Measurements from ENCODE around the gene SYNM. TPM values are rescaled to one million over a fixed set of nuclear protein-coding genes. Genes with fewer than 3 reads are reported as not detected.
"Not testable (repeated sequence)": the region's sequence is repeated elsewhere in the genome, so short reads cannot be mapped to it uniquely, and the experiment has no call there.

Gene SYNM
- 10 to 100 TPM; 20.3 to 40.8 TPM for polyA plus RNA-seq

GRCh38 chr15:99104788-99105513, at the start of gene SYNM:
Gene SYNM (plus strand): TSS chr15:99105080. CDS start chr15:99105200, 120 bp downstream.
- H3K27me3 ChIP-seq (ENCODE audit: control insufficient read depth in 1 of 2, insufficient read depth in 2 of 2, low read length in 2 of 2): no peaks in the 10 kb centered on the region
- H3K27ac ChIP-seq (ENCODE audit: low read depth in 2 of 2, low read length in 1 of 2): peak within 1 kb of the TSS; percentile 79 to 88
- peak within 1 kb of the TSS; percentile 41 to 65 for H3K4me3 ChIP-seq (ENCODE audit: low read depth in 1 of 2, low read length in 2 of 2)
- 1 to 2% methylated on average over 81 to 91 of the region's 91 CpGs for WGBS, 2 donors
- H3K36me3 ChIP-seq (ENCODE audit: control insufficient read depth in 2 of 2, insufficient read depth in 2 of 2, low read length in 1 of 2): no peaks in the 10 kb centered on the region
- H3K9me3 ChIP-seq (ENCODE audit: control insufficient read depth in 2 of 2, insufficient read depth in 1 of 2, low read depth in 1 of 2, low read length in 1 of 2): no peaks in the 10 kb centered on the region
- H3K4me1 ChIP-seq (ENCODE audit: control insufficient read depth in 2 of 2, insufficient read depth in 2 of 2, low read length in 1 of 2): peaks cover 0 to 10% of the 10 kb centered on the region in 2 donors

GRCh38 chr15:99055555-99056134, 49.2 kb upstream of the SYNM start:
- no peak overlapping the region for H3K4me3 ChIP-seq (ENCODE audit: low read depth in 1 of 2, low read length in 2 of 2)
- H3K27ac ChIP-seq (ENCODE audit: low read depth in 2 of 2, low read length in 1 of 2): no peak overlapping the region
- peaks cover 0 to 5% of the 10 kb centered on the region in 2 donors for H3K4me1 ChIP-seq (ENCODE audit: control insufficient read depth in 2 of 2, insufficient read depth in 2 of 2, low read length in 1 of 2)
- no peaks in the 10 kb centered on the region for H3K27me3 ChIP-seq (ENCODE audit: control insufficient read depth in 1 of 2, insufficient read depth in 2 of 2, low read length in 2 of 2)
- no peaks in the 10 kb centered on the region for H3K9me3 ChIP-seq (ENCODE audit: control insufficient read depth in 2 of 2, insufficient read depth in 1 of 2, low read depth in 1 of 2, low read length in 1 of 2)
- H3K36me3 ChIP-seq (ENCODE audit: control insufficient read depth in 2 of 2, insufficient read depth in 2 of 2, low read length in 1 of 2): no peaks in the 10 kb centered on the region
- WGBS, 2 donors: 77 to 78% methylated on average over 6 of the region's 6 CpGs

GRCh38 chr15:99057020-99057419, 47.9 kb upstream of the SYNM start:
- H3K9me3 ChIP-seq (ENCODE audit: control insufficient read depth in 2 of 2, insufficient read depth in 1 of 2, low read depth in 1 of 2, low read length in 1 of 2): no peaks in the 10 kb centered on the region
- no peak overlapping the region for H3K4me3 ChIP-seq (ENCODE audit: low read depth in 1 of 2, low read length in 2 of 2)
- H3K27me3 ChIP-seq (ENCODE audit: control insufficient read depth in 1 of 2, insufficient read depth in 2 of 2, low read length in 2 of 2): no peaks in the 10 kb centered on the region
- H3K4me1 ChIP-seq (ENCODE audit: control insufficient read depth in 2 of 2, insufficient read depth in 2 of 2, low read length in 1 of 2): peaks cover 0 to 5% of the 10 kb centered on the region in 2 donors
- no peaks in the 10 kb centered on the region for H3K36me3 ChIP-seq (ENCODE audit: control insufficient read depth in 2 of 2, insufficient read depth in 2 of 2, low read length in 1 of 2)
- 71 to 79% methylated on average over 4 of the region's 4 CpGs for WGBS, 2 donors
- peak overlapping the region in 1 of 2 donors; percentile 29 for H3K27ac ChIP-seq (ENCODE audit: low read depth in 2 of 2, low read length in 1 of 2)

- no peak overlapping the region for H3K4me3 ChIP-seq (ENCODE audit: low read depth in 1 of 2, low read length in 2 of 2)
- peak overlapping the region; percentile 52 to 74 for H3K27ac ChIP-seq (ENCODE audit: low read depth in 2 of 2, low read length in 1 of 2)
- WGBS, 2 donors: 37 to 60% methylated on average over 20 of the region's 20 CpGs
Measured at GRCh38 chr15:99057697-99058420, 47.0 kb upstream of the SYNM start.

GRCh38 chr15:99058421-99058870, 46.4 kb upstream of the SYNM start:
- whole genome bisulfite sequencing, 2 donors: 42 to 43% methylated on average over 27 of the region's 27 CpGs
- Histone ChIP-seq H3K27me3 (ENCODE audit: control insufficient read depth in 1 of 2, insufficient read depth in 2 of 2, low read length in 2 of 2) (no peaks in the 10 kb centered on the region), H3K36me3 (ENCODE audit: control insufficient read depth in 2 of 2, insufficient read depth in 2 of 2, low read length in 1 of 2) (no peaks in the 10 kb centered on the region), H3K4me1 (ENCODE audit: control insufficient read depth in 2 of 2, insufficient read depth in 2 of 2, low read length in 1 of 2) (peaks cover 0 to 5% of the 10 kb centered on the region in 2 donors), H3K4me3 (ENCODE audit: low read depth in 1 of 2, low read length in 2 of 2) (peak overlapping the region; percentile 10 to 41), H3K9me3 (ENCODE audit: control insufficient read depth in 2 of 2, insufficient read depth in 1 of 2, low read depth in 1 of 2, low read length in 1 of 2) (no peaks in the 10 kb centered on the region), H3K27ac (ENCODE audit: low read depth in 2 of 2, low read length in 1 of 2) (peak overlapping the region; percentile 18 to 74)

More at GRCh38 chr15:99057697-99058420, 47.0 kb upstream of the SYNM start:
- Histone ChIP-seq H3K36me3 (ENCODE audit: control insufficient read depth in 2 of 2, insufficient read depth in 2 of 2, low read length in 1 of 2) (no peaks in the 10 kb centered on the region), H3K27me3 (ENCODE audit: control insufficient read depth in 1 of 2, insufficient read depth in 2 of 2, low read length in 2 of 2) (no peaks in the 10 kb centered on the region), H3K4me1 (ENCODE audit: control insufficient read depth in 2 of 2, insufficient read depth in 2 of 2, low read length in 1 of 2) (peaks cover 0 to 5% of the 10 kb centered on the region in 2 donors), H3K9me3 (ENCODE audit: control insufficient read depth in 2 of 2, insufficient read depth in 1 of 2, low read depth in 1 of 2, low read length in 1 of 2) (no peaks in the 10 kb centered on the region)

- Histone ChIP-seq H3K27ac (ENCODE audit: low read depth in 2 of 2, low read length in 1 of 2) (peak overlapping the region; percentile 63 to 68), H3K4me1 (ENCODE audit: control insufficient read depth in 2 of 2, insufficient read depth in 2 of 2, low read length in 1 of 2) (peaks cover 0 to 5% of the 10 kb centered on the region in 2 donors), H3K36me3 (ENCODE audit: control insufficient read depth in 2 of 2, insufficient read depth in 2 of 2, low read length in 1 of 2) (no peaks in the 10 kb centered on the region), H3K9me3 (ENCODE audit: control insufficient read depth in 2 of 2, insufficient read depth in 1 of 2, low read depth in 1 of 2, low read length in 1 of 2) (no peaks in the 10 kb centered on the region), H3K4me3 (ENCODE audit: low read depth in 1 of 2, low read length in 2 of 2) (peak overlapping the region; percentile 41 to 49), H3K27me3 (ENCODE audit: control insufficient read depth in 1 of 2, insufficient read depth in 2 of 2, low read length in 2 of 2) (no peaks in the 10 kb centered on the region)
- 6 to 10% methylated on average over 53 to 86 of the region's 86 CpGs for WGBS, 2 donors
Measured at GRCh38 chr15:99059010-99059981, 45.6 kb upstream of the SYNM start.

GRCh38 chr15:99060186-99060585, 44.7 kb upstream of the SYNM start:
- not testable (repeated sequence) for H3K36me3 ChIP-seq (ENCODE audit: control insufficient read depth in 2 of 2, insufficient read depth in 2 of 2, low read length in 1 of 2); H3K4me3 ChIP-seq (ENCODE audit: low read depth in 1 of 2, low read length in 2 of 2); H3K9me3 ChIP-seq (ENCODE audit: control insufficient read depth in 2 of 2, insufficient read depth in 1 of 2, low read depth in 1 of 2, low read length in 1 of 2); H3K27ac ChIP-seq (ENCODE audit: low read depth in 2 of 2, low read length in 1 of 2); H3K4me1 ChIP-seq (ENCODE audit: control insufficient read depth in 2 of 2, insufficient read depth in 2 of 2, low read length in 1 of 2); H3K27me3 ChIP-seq (ENCODE audit: control insufficient read depth in 1 of 2, insufficient read depth in 2 of 2, low read length in 2 of 2)
- 96% methylated on average over 18 of the region's 18 CpGs for whole genome bisulfite sequencing, 2 donors

GRCh38 chr15:99062226-99062625, 42.7 kb upstream of the SYNM start:
- 82 to 91% methylated on average over 5 of the region's 5 CpGs for WGBS, 2 donors
- peaks cover 0 to 5% of the 10 kb centered on the region in 2 donors for H3K4me1 ChIP-seq (ENCODE audit: control insufficient read depth in 2 of 2, insufficient read depth in 2 of 2, low read length in 1 of 2)
- no peak overlapping the region for H3K27ac ChIP-seq (ENCODE audit: low read depth in 2 of 2, low read length in 1 of 2)
- H3K4me3 ChIP-seq (ENCODE audit: low read depth in 1 of 2, low read length in 2 of 2): no peak overlapping the region
- no peaks in the 10 kb centered on the region for H3K9me3 ChIP-seq (ENCODE audit: control insufficient read depth in 2 of 2, insufficient read depth in 1 of 2, low read depth in 1 of 2, low read length in 1 of 2)
- no peaks in the 10 kb centered on the region for H3K36me3 ChIP-seq (ENCODE audit: control insufficient read depth in 2 of 2, insufficient read depth in 2 of 2, low read length in 1 of 2)
- no peaks in the 10 kb centered on the region for H3K27me3 ChIP-seq (ENCODE audit: control insufficient read depth in 1 of 2, insufficient read depth in 2 of 2, low read length in 2 of 2)

GRCh38 chr15:99068186-99068585, 36.7 kb upstream of the SYNM start:
- H3K27ac ChIP-seq (ENCODE audit: low read depth in 2 of 2, low read length in 1 of 2): no peak overlapping the region
- H3K9me3 ChIP-seq (ENCODE audit: control insufficient read depth in 2 of 2, insufficient read depth in 1 of 2, low read depth in 1 of 2, low read length in 1 of 2): no peaks in the 10 kb centered on the region
- H3K36me3 ChIP-seq (ENCODE audit: control insufficient read depth in 2 of 2, insufficient read depth in 2 of 2, low read length in 1 of 2): no peaks in the 10 kb centered on the region
- WGBS, 2 donors: 64 to 81% methylated on average over 6 of the region's 6 CpGs
- H3K27me3 ChIP-seq (ENCODE audit: control insufficient read depth in 1 of 2, insufficient read depth in 2 of 2, low read length in 2 of 2): no peaks in the 10 kb centered on the region
- H3K4me3 ChIP-seq (ENCODE audit: low read depth in 1 of 2, low read length in 2 of 2): no peak overlapping the region
- no peaks in the 10 kb centered on the region for H3K4me1 ChIP-seq (ENCODE audit: control insufficient read depth in 2 of 2, insufficient read depth in 2 of 2, low read length in 1 of 2)

Measured in esophagus (tissue), 2 donors.